SK-N-SH treated with all-trans-retinoic acid at 6 μM for 48 hours (cell line): ENCODE measurements around the gene HDAC4.

Experiments
- ATAC-seq: fragments of 200-7000 bp; cut with Tn5 transposase; 3 replicates; pipeline ENCODE4 v1.9.1; 2020; ENCODE audit warnings: mild to moderate bottlenecking, moderate library complexity
- ARNTL ChIP-seq: fragments of 450-650 bp; formaldehyde crosslinking; IDR thresholded peaks from 2 replicates; pipeline ENCODE4 v1.5.0; 2020; ENCODE audit warnings: low read depth, mild to moderate bottlenecking, moderate library complexity, borderline replicate concordance
- BACH2 ChIP-seq: fragments of 250-450 bp; sonication (Bioruptor Pico); IDR thresholded peaks from 2 replicates; pipeline ENCODE4 v1.9.0; 2021; ENCODE audit warnings: mild to moderate bottlenecking, borderline replicate concordance
- CREB5 ChIP-seq: fragments of 250-450 bp; sonication (Bioruptor Pico); IDR thresholded peaks from 2 replicates; pipeline ENCODE4 v1.5.1; 2020; ENCODE audit warnings: low read depth, mild to moderate bottlenecking, moderate library complexity
- CSDC2 ChIP-seq: fragments of 250-450 bp; sonication (Bioruptor Pico); IDR thresholded peaks from 2 replicates; pipeline ENCODE4 v1.5.0; 2020; ENCODE audit warnings: mild to moderate bottlenecking, moderate library complexity
- ESRRG ChIP-seq: fragments of 250-450 bp; sonication (Bioruptor Pico); IDR thresholded peaks from 2 replicates; pipeline ENCODE4 v1.6.1; 2021; ENCODE audit warnings: mild to moderate bottlenecking
- GLIS3 ChIP-seq: fragments of 250-450 bp; sonication (Bioruptor Pico); IDR thresholded peaks from 2 replicates; pipeline ENCODE4 v1.5.0; 2020; ENCODE audit warnings: mild to moderate bottlenecking, moderate library complexity
- ISL1 ChIP-seq: fragments of 250-450 bp; sonication (Bioruptor Pico); IDR thresholded peaks from 2 replicates; pipeline ENCODE4 v2.1.2; 2022; ENCODE audit warnings: mild to moderate bottlenecking, moderate library complexity
- OSR1 ChIP-seq: fragments of 250-450 bp; sonication (Bioruptor Pico); IDR thresholded peaks from 2 replicates; pipeline ENCODE4 v1.8.0; 2022; ENCODE audit warnings: moderate library complexity, mild to moderate bottlenecking, inconsistent platforms
- PPARA ChIP-seq: fragments of 250-450 bp; sonication (Bioruptor Pico); IDR thresholded peaks from 2 replicates; pipeline ENCODE4 v1.5.0; 2020; ENCODE audit warnings: mild to moderate bottlenecking, borderline replicate concordance
- SNAI2 ChIP-seq: fragments of 250-450 bp; sonication (Bioruptor Pico); IDR thresholded peaks from 2 replicates; pipeline ENCODE4 v1.5.0; 2020; ENCODE audit warnings: mild to moderate bottlenecking, moderate library complexity
- TCF4 ChIP-seq: fragments of 250-450 bp; sonication (Bioruptor Pico); IDR thresholded peaks from 2 replicates; pipeline ENCODE4 v1.8.0; 2021; ENCODE audit warnings: mild to moderate bottlenecking, moderate library complexity, borderline replicate concordance
- TSHZ2 ChIP-seq: fragments of 250-450 bp; sonication (Bioruptor Pico); IDR thresholded peaks from 2 replicates; pipeline ENCODE4 v1.5.0; 2020; ENCODE audit warnings: mild to moderate bottlenecking, moderate library complexity
- ZC3H10 ChIP-seq: fragments of 250-450 bp; sonication (Bioruptor Pico); IDR thresholded peaks from 2 replicates; pipeline ENCODE4 v1.5.1; 2021; ENCODE audit warnings: mild to moderate bottlenecking, moderate library complexity
- ZFP3 ChIP-seq: fragments of 250-450 bp; sonication (Bioruptor Pico); IDR thresholded peaks from 2 replicates; pipeline ENCODE4 v1.5.0; 2020; ENCODE audit warnings: mild to moderate bottlenecking, moderate library complexity
- ZFP30 ChIP-seq: fragments of 450-650 bp; formaldehyde crosslinking; IDR thresholded peaks from 2 replicates; pipeline ENCODE4 v1.5.0; 2022; ENCODE audit warnings: mild to moderate bottlenecking, moderate library complexity
- ZNF70 ChIP-seq: fragments of 450-650 bp; formaldehyde crosslinking; IDR thresholded peaks from 2 replicates; pipeline ENCODE4 v1.5.0; 2020; ENCODE audit warnings: mild to moderate bottlenecking, moderate library complexity
- ZNF8 ChIP-seq: fragments of 450-650 bp; formaldehyde crosslinking; IDR thresholded peaks from 2 replicates; pipeline ENCODE4 v1.5.0; 2020; ENCODE audit warnings: mild to moderate bottlenecking, moderate library complexity
- TF ChIP-seq, protein P1 (sequence below): fragments of 250-450 bp; sonication (Bioruptor Pico); IDR thresholded peaks from 2 replicates; pipeline ENCODE4 v1.8.0; 2021; ENCODE audit warnings: low read depth, mild to moderate bottlenecking, moderate library complexity, borderline replicate concordance
- TF ChIP-seq, protein P2 (sequence below): fragments of 250-450 bp; sonication (Bioruptor Pico); IDR thresholded peaks from 2 replicates; pipeline ENCODE4 v1.8.0; 2020; ENCODE audit warnings: mild to moderate bottlenecking, moderate library complexity, borderline replicate concordance

HDAC4 gene

DNA sequence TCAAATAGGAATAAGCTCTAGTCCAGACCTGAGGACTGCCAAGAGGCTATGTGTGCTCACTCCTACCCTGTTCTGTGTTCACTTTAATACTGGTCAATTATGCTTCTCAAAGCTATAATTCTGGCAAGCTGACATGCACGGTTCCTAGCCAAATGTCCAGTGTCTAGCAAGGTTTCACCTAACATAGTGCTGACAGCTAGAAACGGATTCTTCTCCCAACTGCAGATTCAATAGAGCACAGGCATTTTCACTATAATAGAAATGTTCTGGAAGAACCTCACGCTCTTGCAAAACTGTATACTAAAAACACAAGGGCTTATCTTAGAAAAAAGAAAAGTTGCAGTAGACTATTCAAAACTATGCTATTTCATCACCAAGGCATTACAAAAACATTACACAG is 45.1 kb downstream of the HDAC4 start:
- no peak for ATAC-seq
- TF ChIP-seq GLIS3 (no peak), PPARA (CRISPR knock-in tag) (no peak), CSDC2 (CRISPR knock-in tag) (no peak), ZNF70 (CRISPR knock-in tag) (no peak), CREB5 (CRISPR knock-in tag) (no peak), TCF4 (CRISPR knock-in tag) (no peak), ZFP3 (no peak), ZNF8 (CRISPR knock-in tag) (no peak), ESRRG (no peak), ZFP30 (no peak)
- TF ChIP-seq, protein P1, sequence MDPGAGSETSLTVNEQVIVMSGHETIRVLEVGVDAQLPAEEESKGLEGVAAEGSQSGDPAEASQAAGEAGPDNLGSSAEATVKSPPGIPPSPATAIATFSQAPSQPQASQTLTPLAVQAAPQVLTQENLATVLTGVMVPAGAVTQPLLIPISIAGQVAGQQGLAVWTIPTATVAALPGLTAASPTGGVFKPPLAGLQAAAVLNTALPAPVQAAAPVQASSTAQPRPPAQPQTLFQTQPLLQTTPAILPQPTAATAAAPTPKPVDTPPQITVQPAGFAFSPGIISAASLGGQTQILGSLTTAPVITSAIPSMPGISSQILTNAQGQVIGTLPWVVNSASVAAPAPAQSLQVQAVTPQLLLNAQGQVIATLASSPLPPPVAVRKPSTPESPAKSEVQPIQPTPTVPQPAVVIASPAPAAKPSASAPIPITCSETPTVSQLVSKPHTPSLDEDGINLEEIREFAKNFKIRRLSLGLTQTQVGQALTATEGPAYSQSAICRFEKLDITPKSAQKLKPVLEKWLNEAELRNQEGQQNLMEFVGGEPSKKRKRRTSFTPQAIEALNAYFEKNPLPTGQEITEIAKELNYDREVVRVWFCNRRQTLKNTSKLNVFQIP (CRISPR knock-in tag), result no peak
- TF ChIP-seq, all 23 proteins: peak for 0

DNA sequence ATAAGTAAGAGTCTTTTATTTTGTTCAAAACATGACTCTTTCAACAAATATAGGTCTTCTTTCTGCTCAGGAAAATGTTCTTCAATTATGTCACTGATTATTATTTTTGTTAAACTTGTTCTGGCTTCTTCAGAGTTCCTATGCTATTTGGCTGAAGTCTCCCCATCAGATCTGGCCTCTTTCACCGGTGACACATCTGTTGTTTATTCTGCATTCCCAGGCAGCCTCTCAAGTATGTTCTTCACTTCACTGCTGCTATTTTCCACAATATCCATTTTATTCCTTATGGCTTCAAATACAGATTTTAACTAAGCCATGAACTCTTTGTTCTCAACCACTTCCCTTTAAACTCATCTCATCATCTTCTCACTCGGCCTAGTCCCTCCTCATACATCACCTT is 45.7 kb downstream of the HDAC4 start:
- no peak for ATAC-seq
- TF ChIP-seq CSDC2 (CRISPR knock-in tag) (no peak), ZFP30 (no peak), GLIS3 (no peak), ARNTL (CRISPR knock-in tag) (no peak), PPARA (CRISPR knock-in tag) (no peak), TSHZ2 (CRISPR knock-in tag) (no peak), ISL1 (no peak), ZNF8 (CRISPR knock-in tag) (no peak), BACH2 (CRISPR knock-in tag) (no peak), CREB5 (CRISPR knock-in tag) (no peak), ZFP3 (no peak), SNAI2 (CRISPR knock-in tag) (no peak), ZNF70 (CRISPR knock-in tag) (no peak), ZC3H10 (CRISPR knock-in tag) (no peak)
- TF ChIP-seq, protein P1 (CRISPR knock-in tag), result no peak
- TF ChIP-seq, protein P2, sequence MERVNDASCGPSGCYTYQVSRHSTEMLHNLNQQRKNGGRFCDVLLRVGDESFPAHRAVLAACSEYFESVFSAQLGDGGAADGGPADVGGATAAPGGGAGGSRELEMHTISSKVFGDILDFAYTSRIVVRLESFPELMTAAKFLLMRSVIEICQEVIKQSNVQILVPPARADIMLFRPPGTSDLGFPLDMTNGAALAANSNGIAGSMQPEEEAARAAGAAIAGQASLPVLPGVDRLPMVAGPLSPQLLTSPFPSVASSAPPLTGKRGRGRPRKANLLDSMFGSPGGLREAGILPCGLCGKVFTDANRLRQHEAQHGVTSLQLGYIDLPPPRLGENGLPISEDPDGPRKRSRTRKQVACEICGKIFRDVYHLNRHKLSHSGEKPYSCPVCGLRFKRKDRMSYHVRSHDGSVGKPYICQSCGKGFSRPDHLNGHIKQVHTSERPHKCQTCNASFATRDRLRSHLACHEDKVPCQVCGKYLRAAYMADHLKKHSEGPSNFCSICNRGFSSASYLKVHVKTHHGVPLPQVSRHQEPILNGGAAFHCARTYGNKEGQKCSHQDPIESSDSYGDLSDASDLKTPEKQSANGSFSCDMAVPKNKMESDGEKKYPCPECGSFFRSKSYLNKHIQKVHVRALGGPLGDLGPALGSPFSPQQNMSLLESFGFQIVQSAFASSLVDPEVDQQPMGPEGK, result no peak

DNA sequence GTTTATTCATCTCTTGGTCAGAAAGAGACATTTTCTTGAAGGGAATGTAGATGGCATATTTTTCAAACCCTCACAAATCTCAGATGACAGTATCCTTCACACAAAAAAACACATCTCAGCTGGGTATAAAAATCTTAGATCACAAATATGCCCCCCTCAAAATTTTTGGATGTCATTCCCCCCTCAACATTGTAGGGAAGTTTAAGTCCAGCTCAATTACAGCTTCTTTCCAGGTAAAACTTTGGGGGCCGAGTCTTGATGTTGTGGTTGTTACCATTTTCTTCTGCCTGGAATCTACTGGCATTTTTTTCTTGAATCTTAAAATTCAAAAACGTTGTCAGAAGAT is 46.1 kb downstream of the HDAC4 start:
- no peak for ATAC-seq
- TF ChIP-seq CREB5 (CRISPR knock-in tag) (no peak), TSHZ2 (CRISPR knock-in tag) (no peak), ZC3H10 (CRISPR knock-in tag) (no peak), OSR1 (CRISPR knock-in tag) (no peak)
